ENCODE measurements around the gene NFKBIE.

Gene NFKBIE

GRCh38 chr6:44297063-44298038 lies 32.0 kb upstream of the NFKBIE start:
- DNase-seq = no peak

DNA sequence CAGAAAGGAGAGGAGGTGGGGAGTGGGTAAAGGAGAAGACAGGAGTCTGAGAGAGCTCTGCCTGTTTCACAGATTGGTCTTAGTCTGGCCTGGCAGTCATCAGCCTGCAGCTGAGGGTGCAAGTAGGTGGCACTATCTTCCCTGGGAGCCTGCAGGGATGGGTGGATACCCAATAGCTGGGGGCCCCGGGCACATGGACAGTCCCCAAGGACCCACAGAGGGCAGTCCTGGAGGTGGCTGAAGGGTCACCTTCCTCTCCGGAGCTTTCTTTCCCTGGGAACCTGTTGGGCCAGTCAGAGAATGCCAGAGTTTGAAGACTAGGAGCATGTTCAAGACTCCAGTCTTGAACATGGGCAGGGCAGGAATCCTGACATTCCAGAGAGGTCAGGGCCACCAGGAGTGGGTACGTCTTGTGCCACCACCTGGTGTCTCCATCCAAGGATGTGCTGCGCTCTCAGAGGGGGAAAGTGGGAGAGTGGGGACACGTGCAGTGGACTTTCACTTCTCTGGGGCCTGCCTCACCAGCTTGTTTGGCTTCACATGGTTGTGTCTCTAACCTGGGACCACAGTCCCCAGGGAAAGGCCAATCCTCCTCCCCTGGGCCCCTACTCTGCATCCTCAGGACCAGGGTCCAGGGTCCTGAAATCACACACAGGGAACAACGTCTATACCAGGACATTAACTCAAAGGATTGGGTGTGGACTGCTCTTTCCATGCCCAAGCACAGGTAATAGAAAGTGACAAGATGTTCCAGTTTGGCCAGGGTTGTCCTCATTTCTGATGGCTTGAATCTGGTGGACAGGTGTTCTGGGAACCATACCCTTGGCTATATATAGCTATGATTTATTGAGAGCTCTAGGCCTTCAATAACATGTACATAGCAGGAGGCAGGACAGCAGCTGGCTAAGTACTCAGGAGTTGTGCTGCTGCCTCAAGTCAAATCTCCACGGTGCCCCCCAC lies 29.8 kb upstream of the NFKBIE start:
- no peak for DNase-seq

- DNase-seq = no peak
Observed at GRCh38 chr6:44292661-44293365, 27.5 kb upstream of the NFKBIE start.

GRCh38 chr6:44291841-44292240 lies 26.5 kb upstream of the NFKBIE start:
- DNase-seq = no peak

- DNase-seq = no peak
Observed at GRCh38 chr6:44289726-44290260, 24.4 kb upstream of the NFKBIE start.

DNA sequence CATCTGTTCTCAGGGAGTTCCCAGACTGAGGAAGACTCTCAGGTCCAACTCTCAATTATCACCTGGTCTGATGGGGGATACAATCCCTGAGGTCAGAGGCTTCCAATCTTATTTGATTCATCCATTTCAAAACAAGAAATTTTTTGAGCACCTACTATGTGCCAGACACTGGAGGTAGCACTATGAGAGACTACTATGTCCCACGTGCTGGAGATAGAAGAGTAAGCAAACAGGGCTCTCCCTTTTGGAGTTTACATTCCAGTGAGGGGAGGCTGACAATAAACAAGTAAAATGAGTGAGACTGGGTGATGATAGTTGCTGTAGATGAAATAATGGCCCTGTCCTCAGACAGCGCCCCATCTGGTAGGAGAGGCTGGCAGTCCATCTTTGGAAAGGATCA lies 21.4 kb upstream of the NFKBIE start:
- no peak for DNase-seq

DNA sequence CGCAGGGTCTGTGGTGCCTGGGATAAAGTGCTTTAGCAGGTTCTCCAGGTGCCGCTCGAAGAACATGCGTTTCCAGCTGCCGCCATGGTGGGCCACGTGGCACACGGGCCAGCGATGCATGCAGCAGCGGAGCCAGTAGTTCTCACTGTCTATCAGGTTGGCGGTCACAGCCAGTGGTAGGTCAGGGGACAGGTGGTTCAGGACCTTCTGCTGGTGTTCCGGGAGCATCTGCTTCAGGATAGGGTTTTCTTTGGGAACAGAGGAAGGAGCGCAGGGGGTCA lies 20.9 kb upstream of the NFKBIE start:
- no peak for DNase-seq

GRCh38 chr6:44285552-44286284 lies 20.4 kb upstream of the NFKBIE start:
- no peak for DNase-seq

DNA sequence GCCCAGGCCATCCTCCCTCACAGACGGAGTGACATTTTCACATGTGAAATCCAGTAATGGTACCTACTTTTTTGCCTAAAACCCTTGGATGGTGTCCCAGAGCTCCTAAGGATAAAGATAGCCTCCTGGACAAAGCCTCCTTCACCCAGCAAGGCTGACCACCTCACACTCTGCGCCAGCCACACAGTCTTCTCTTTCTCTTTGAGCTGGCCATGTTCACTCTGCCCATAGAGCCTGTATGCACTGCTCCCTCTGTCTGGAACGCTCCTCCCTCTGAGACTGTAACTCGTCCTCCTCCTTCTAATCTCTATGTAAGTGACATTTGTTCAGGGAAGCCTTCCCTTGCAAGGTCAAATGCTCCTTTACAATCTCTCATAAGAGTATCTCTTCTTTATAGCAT lies 19.5 kb upstream of the NFKBIE start:
- no peak for DNase-seq

- peak; percentile 47 for DNase-seq
Observed at GRCh38 chr6:44284121-44284520, 18.8 kb upstream of the NFKBIE start.

- DNase-seq = no peak
Observed at GRCh38 chr6:44278774-44279697, 13.7 kb upstream of the NFKBIE start.

DNA sequence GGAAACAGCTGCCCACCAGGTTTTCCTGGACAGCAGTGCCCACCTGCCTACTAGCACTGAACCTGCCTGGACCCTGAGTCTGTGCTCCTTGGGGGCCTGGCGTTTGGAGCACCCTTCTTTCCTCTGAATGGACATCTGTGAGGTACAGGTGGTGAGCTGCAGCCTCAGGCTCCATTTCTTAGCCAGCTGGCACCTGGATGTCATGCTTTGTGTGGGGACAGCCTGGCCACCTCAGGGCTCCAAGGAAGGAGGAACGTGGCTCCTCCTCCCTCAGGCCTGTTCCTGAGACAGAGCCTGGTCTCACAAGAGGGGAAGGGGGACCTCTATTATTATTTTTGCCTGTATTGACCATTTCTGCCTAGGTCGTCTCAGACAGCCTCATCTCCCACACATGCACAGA lies 13.0 kb upstream of the NFKBIE start:
- no peak for DNase-seq

DNA sequence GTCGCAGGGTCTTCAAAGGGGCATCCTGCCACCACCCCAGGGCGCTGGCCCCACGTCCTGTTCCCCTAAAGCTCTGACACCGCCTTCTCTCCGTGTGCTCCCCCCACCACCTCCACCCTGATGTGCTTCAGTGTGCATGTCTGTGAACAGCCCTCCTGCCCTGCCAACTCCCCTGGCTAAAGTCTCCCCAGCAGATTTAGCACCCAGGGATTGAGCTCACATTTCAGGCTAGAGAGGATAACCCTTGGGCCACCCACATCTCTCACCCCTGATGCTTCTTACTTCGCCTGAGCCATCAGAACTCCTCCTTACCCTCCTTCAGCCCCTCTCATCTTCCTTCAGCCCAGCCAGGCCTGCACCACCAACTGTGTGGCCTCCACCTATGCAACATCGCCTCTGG lies 12.4 kb upstream of the NFKBIE start:
- DNase-seq = no peak

DNA sequence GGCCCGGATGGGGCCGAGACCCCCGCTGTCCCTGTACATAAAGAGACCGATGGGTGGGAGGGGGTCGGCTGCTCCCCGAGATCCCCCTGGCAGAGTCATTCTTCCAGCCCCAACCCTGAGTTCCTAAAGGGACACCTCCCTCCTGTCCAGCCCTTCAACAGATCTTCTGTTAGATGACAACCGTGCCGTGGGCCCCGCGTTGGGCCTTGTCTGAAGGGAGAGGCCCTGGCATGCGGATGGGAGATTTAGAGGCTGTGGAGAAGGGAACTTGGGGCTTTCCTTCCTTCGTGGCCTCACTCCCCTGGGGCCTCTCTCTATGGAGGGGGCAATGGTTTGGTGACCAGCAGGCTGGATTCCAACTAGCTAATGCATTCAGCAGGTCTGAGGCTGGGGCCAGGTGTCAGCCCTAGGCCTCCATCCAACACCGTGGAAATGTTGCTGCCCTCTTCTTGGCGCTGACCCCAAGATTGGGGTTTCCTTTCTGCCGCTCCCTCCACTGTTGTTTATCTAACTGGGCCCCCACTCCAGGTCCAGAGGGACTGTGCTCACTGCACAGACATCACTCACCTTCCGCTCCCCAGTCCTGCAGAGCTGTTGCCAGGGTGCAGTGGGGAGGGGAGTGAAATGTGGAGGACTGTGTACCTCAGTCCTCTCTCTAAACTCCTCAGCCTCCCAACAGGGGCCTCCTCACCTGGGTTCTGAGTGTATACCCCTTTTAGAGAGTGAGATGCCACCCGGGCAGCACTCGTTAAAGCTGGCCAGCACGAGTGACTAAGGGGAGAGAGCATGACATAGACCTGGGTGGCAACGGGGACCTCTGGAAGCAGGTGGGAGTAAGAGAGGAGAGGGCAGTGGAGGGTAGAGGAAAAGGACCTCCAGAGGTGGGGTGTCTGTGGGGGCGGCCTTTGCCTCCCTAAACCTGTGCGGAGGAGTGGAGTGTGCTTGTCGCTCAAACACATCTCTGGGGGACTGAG lies 11.6 kb upstream of the NFKBIE start:
- no peak for DNase-seq

DNA sequence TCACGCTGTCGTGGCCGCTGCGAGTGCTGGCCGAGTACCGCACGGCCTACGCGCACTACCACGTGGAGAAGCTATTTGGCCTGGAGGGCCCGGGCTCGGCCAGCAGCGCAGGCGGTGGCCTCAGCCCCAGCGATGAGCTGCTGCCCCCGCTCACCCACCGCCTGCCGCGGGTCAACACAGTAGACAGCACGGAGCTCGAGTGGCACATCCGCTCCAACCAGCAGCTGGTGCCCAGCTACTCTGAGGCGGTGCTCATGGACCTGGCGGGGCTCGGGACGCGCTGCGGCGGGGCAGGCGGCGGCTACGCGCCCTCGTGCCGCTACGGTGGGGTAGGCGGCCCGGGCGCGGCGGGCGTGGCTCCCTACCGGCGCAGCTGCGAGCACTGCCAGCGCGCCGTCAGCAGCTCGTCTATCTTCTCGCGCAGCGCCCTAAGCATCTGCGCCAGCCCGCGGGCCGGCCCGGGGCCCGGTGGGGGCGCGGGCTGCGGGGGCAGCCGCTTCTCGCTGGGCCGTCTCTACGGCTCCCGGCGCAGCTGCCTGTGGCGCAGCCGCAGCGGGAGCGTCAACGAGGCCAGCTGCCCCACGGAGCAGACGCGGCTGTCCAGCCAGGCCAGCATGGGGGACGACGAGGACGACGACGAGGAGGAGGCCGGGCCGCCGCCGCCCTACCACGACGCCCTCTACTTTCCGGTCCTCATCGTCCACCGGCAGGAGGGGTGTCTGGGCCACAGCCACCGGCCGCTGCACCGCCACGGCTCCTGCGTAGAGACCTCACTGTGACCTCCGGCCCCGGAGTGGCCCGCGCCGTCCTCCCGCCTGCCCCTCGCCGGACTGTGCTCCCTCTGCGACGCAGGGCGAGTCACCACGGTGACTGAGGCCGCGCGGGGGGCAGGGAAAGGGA lies 10.6 kb upstream of the NFKBIE start:
- no peak for DNase-seq

DNA sequence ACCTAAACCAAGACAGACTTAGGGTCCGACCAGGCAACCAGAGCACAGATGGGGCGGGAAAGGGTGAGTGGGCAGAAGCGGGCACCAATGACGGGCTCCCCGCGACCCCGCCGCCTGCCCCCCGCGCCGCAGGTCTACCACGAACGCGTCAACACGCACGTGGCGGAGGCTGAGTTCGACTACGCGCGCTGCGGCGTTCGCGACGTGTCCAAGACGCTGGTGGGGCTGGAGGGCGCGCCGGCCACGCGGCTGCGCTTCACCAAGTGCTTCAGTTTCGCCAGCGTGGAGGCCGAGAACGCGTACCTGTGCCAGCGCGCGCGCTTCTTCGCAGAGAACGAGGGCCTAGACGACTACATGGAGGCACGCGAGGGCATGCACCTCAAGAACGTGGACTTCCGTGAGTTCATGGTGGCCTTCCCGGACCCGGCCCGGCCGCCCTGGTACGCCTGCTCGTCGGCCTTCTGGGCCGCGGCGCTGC lies 10.0 kb upstream of the NFKBIE start:
- no peak for DNase-seq

DNA sequence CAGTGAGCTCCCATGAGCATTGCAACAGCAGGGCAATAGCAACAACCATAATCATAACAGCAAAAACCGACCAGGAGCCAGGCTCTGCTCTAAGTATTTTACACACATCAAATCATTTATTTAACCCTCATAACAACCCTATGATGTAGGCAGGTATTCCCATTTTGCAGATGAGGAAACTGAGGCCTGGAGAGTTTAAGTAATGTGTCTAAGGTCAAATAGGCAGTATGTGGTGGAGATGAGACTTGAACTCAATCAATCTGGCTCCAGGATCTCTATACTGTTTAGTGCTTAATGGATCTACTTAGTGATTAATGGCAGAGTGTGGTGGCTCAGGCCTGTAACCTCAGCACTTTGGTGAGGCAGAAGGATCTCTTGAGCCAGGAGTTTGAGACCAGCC lies 8.3 kb upstream of the NFKBIE start:
- DNase-seq = no peak

- no peak for DNase-seq
Observed at GRCh38 chr6:44272999-44273566, 7.7 kb upstream of the NFKBIE start.
